HCT116 (cell line): ENCODE data around the gene RHOG. TPM values are rescaled to one million over a fixed set of nuclear protein-coding genes. Genes with fewer than 3 reads are reported as not detected.

Experiments used
- ATAC-seq: fragments of 200-7000 bp; cut with Tn5 transposase; 2 replicates; pipeline ENCODE4 v1.9.1; 2020; ENCODE audit warnings: mild to moderate bottlenecking, moderate library complexity
- Bru-seq: library from RNA; stranded (reverse); fragments of 400-500 nt; gene quantifications from one replicate; lab custom pipeline; 2021; lab: Mats Ljungman, UMichigan
- BruChase-seq, 2 experiments: library from RNA; stranded (reverse); fragments of 400-500 nt; gene quantifications; one replicate each; lab custom pipeline; 2021; lab: Mats Ljungman, UMichigan
- BruUV-seq: library from RNA; stranded (reverse); fragments of 400-500 nt; replicated peaks from 2 replicates; lab custom pipeline; 2021; lab: Mats Ljungman, UMichigan
- CTCF ChIA-PET: fragments of 300-600 bp; sonication (Branson Sonifier 250); formaldehyde crosslinking; loops from one replicate; lab custom pipeline; 2021; ENCODE audit warnings: antibody characterized with exemption; lab: Charles Lee
- POLR2A ChIA-PET: fragments of 300-600, 350-600 bp; sonication (Branson Sonifier 250); formaldehyde crosslinking; loops from one replicate; lab custom pipeline; 2021; ENCODE audit warnings: antibody characterized with exemption; lab: Charles Lee
- RAD21 ChIA-PET, 2 experiments: fragments of 300-600 bp; sonication (Branson Sonifier 250); formaldehyde crosslinking; loops; one replicate each; lab custom pipeline; 2023; ENCODE audit warnings: low total read pairs in 2 of 2; ENCODE audit not compliant: uncharacterized antibody in 2 of 2, unreplicated experiment in 2 of 2, low non-redundant PET in 1 of 2; lab: Charles Lee
- DNase-seq: peaks from one replicate; pipeline ENCODE4 v3.0.0-alpha.2; 2010; ENCODE audit warnings: low read depth, low spot score
- H2AFZ ChIP-seq: fragments of 200-600 bp; shearing (Covaris generic), sonication (generic); 2 replicates; pipeline ENCODE4 v1.6.1; 2017; ENCODE audit warnings: low read depth, mixed run types, mixed read lengths, antibody characterized with exemption, low read length; ENCODE audit not compliant: poor library complexity, severe bottlenecking
- H3K27ac ChIP-seq: 2 replicates; pipeline ENCODE4 v1.5.1; 2012; ENCODE audit warnings: low read depth, low read length
- H3K27me3 ChIP-seq: fragments of 200-600 bp; sonication (generic); 2 replicates; pipeline ENCODE4 v1.6.1; 2016; ENCODE audit warnings: mixed run types, low read length, mixed read lengths; ENCODE audit not compliant: insufficient read depth
- H3K36me3 ChIP-seq, 2 experiments: fragments of 200-500 bp in 1 of 2; fragments of 200-600 bp in 1 of 2; sonication (Bioruptor generic) in 1 of 2; sonication (generic) in 1 of 2; 2 replicates each; pipeline versions ENCODE4 v1.5.1 to v1.6.1; 2014 to 2016; ENCODE audit warnings: low read length in 2 of 2, inconsistent platforms in 1 of 2, mixed read lengths in 1 of 2, mixed run types in 1 of 2; ENCODE audit not compliant: insufficient read depth in 2 of 2, control insufficient read depth in 1 of 2
- H3K4me1 ChIP-seq, 2 experiments: fragments of 200-600 bp in 1 of 2; sonication (generic) in 1 of 2; 2 replicates each; pipeline versions ENCODE4 v1.5.1 to v1.6.1; 2012 to 2017; ENCODE audit warnings: low read length in 2 of 2, inconsistent platforms in 1 of 2, mild to moderate bottlenecking in 1 of 2, mixed read lengths in 1 of 2, mixed run types in 1 of 2, moderate library complexity in 1 of 2; ENCODE audit not compliant: insufficient read depth in 2 of 2, control insufficient read depth in 1 of 2
- H3K4me2 ChIP-seq: fragments of 200-600 bp; sonication (generic); 2 replicates; pipeline ENCODE4 v1.6.1; 2017; ENCODE audit warnings: mixed run types, low read length, mixed read lengths
- H3K4me3 ChIP-seq, 2 experiments: fragments of 200-600 bp in 1 of 2; sonication (generic) in 1 of 2; replicated peaks in 1 of 2; 2 replicates each; pipeline ENCODE4 v1.5.1; 2011 to 2016; ENCODE audit warnings: low read length in 2 of 2, control low read depth in 1 of 2, low read depth in 1 of 2, mild to moderate bottlenecking in 1 of 2, mixed read lengths in 1 of 2, mixed run types in 1 of 2
- H3K79me2 ChIP-seq: fragments of 200-600 bp; sonication (generic); 2 replicates; pipeline ENCODE4 v1.6.1; 2017; ENCODE audit warnings: mild to moderate bottlenecking, mixed run types, low read length, moderate library complexity, mixed read lengths; ENCODE audit not compliant: insufficient read depth
- H3K9ac ChIP-seq: fragments of 200-600 bp; sonication (generic); 2 replicates; pipeline ENCODE4 v1.6.1; 2016; ENCODE audit warnings: low read length, mixed read lengths
- H3K9me2 ChIP-seq: fragments of 200-600 bp; sonication (generic), shearing (Covaris generic); 2 replicates; pipeline ENCODE4 v1.6.1; 2017; ENCODE audit warnings: mixed run types, mild to moderate bottlenecking, moderate library complexity; ENCODE audit not compliant: insufficient read depth
- H3K9me3 ChIP-seq, 2 experiments: fragments of 200-500 bp in 1 of 2; fragments of 200-600 bp in 1 of 2; sonication (Bioruptor generic) in 1 of 2; sonication (generic) in 1 of 2; 2 replicates each; pipeline ENCODE4 v1.6.1; 2014 to 2017; ENCODE audit warnings: low read length in 2 of 2, mixed read lengths in 2 of 2, inconsistent platforms in 1 of 2, low read depth in 1 of 2, mild to moderate bottlenecking in 1 of 2, mixed run types in 1 of 2, moderate library complexity in 1 of 2; ENCODE audit not compliant: control insufficient read depth in 1 of 2, insufficient read depth in 1 of 2
- H4K20me1 ChIP-seq: fragments of 200-600 bp; sonication (generic), shearing (Covaris generic); 2 replicates; pipeline ENCODE4 v1.6.1; 2017; ENCODE audit warnings: mixed run types, mild to moderate bottlenecking, moderate library complexity; ENCODE audit not compliant: insufficient read depth
- CBX3 ChIP-seq: IDR thresholded peaks from 2 replicates; pipeline ENCODE4 v1.6.1; 2012; ENCODE audit warnings: low read depth
- CEBPB ChIP-seq: IDR thresholded peaks from 2 replicates; pipeline ENCODE4 v1.6.1; 2012; ENCODE audit warnings: low read depth
- CTCF ChIP-seq, 3 experiments: fragments of 200-600 bp in 1 of 3; sonication (generic) in 1 of 3; IDR thresholded peaks in 2 of 3; conservative IDR thresholded peaks in 1 of 3; 2 replicates each; pipeline ENCODE4 v1.5.1; 2012 to 2017; ENCODE audit warnings: low read depth in 2 of 3, low read length in 2 of 3, antibody characterized with exemption in 1 of 3, borderline replicate concordance in 1 of 3, control low read depth in 1 of 3, mild to moderate bottlenecking in 1 of 3, mixed read lengths in 1 of 3, mixed run types in 1 of 3, moderate library complexity in 1 of 3; ENCODE audit not compliant: insufficient read depth in 1 of 3
- EGR1 ChIP-seq: IDR thresholded peaks from 2 replicates; pipeline ENCODE4 v1.6.1; 2012; ENCODE audit warnings: low read depth
- ELF1 ChIP-seq: IDR thresholded peaks from 2 replicates; pipeline ENCODE4 v1.6.1; 2012; ENCODE audit warnings: low read depth, borderline replicate concordance
- EZH2phosphoT487 ChIP-seq: fragments of 200-600 bp; IDR thresholded peaks from 2 replicates; pipeline ENCODE4 v1.6.1; 2018; ENCODE audit warnings: antibody characterized with exemption, borderline replicate concordance
- FOSL1 ChIP-seq: IDR thresholded peaks from 2 replicates; pipeline ENCODE4 v1.6.1; 2012; ENCODE audit warnings: low read depth
- JUND ChIP-seq: IDR thresholded peaks from 2 replicates; pipeline ENCODE4 v1.6.1; 2012
- MAX ChIP-seq: IDR thresholded peaks from 2 replicates; pipeline ENCODE4 v1.6.1; 2012
- POLR2A ChIP-seq: IDR thresholded peaks from 2 replicates; pipeline ENCODE4 v1.7.0; 2011; ENCODE audit warnings: borderline replicate concordance; ENCODE audit not compliant: insufficient read depth, insufficient read length; ENCODE audit errors: extremely low read depth
- POLR2AphosphoS5 ChIP-seq: IDR thresholded peaks from 2 replicates; pipeline ENCODE4 v1.6.1; 2011; ENCODE audit warnings: mild to moderate bottlenecking, low read depth, low read length, moderate library complexity
- SIN3A ChIP-seq: IDR thresholded peaks from 2 replicates; pipeline ENCODE4 v1.6.1; 2012; ENCODE audit warnings: low read depth
- SRF ChIP-seq: IDR thresholded peaks from 2 replicates; pipeline ENCODE4 v1.6.1; 2012; ENCODE audit warnings: low read depth
- ZBTB33 ChIP-seq: IDR thresholded peaks from 2 replicates; pipeline ENCODE4 v1.6.1; 2011; ENCODE audit warnings: mild to moderate bottlenecking, low read length, moderate library complexity; ENCODE audit not compliant: insufficient replicate concordance; ENCODE audit errors: extremely low read depth
- ZFX ChIP-seq: fragments of 450-650 bp; IDR thresholded peaks from 2 replicates; pipeline ENCODE4 v1.6.1; 2017
- intact Hi-C: fragments of 100-400 bp; cut with micrococcal nuclease; formaldehyde crosslinking; loops from 2 replicates; pipeline ENCODE4 v1.10.0; 2022
- long read RNA-seq: library from polyadenylated mRNA; unstranded; transcript quantifications from one replicate; pipeline ENCODE4 v2.0.0, GENCODE V29; 2021; ENCODE audit not compliant: unreplicated experiment
- polyA plus RNA-seq: library from polyadenylated mRNA; unstranded; fragments of >200 nt; gene quantifications from 2 replicates; pipeline ENCODE4 v1.2.1, GENCODE V29; 2012; ENCODE audit warnings: missing spikeins
- total RNA-seq: library from RNA; stranded (reverse); gene quantifications from one replicate; pipeline ENCODE4 v1.2.1, GENCODE V29; 2021; ENCODE audit not compliant: unreplicated experiment

RHOG gene
- total RNA-seq = 49.1 TPM
- 57.6 and 69.9 TPM in 2 replicates for polyA plus RNA-seq
- percentile 76 among the genes with signal in this experiment for Bru-seq, nascent RNA
- BruChase-seq, experiment 1, labeled RNA remaining after a 6-hour chase = percentile 58 among the genes with signal in this experiment
- percentile 68 among the genes with signal in this experiment for BruChase-seq, experiment 2, labeled RNA remaining after a 2-hour chase
- long read RNA-seq, transcript RHOG-201 (2 exons, 1,319 nt) = major isoform, 17 of 39 reads
- long read RNA-seq, partial matches to known transcripts = 21 of 39 reads
- long read RNA-seq, other reads (novel, unspliced or antisense) = 0 of 39 reads

GRCh38 chr11:3840870-3841425, at the start of gene RHOG:
RHOG (minus strand) TSS chr11:3840959; CDS start chr11:3828138, 12,821 bp downstream.
- H4K20me1 ChIP-seq = no peaks in the 10 kb centered on the region
- CTCF ChIA-PET = interaction anchor here (0.6 to 2.7 kb wide), 14 partner anchors 9 to 432 kb away, joined by 3 to 54 read pairs (median 4); partner anchors contain the start of gene STIM1
- H2AFZ ChIP-seq = peak within 1 kb of the TSS; percentile 84
- no peaks in the 10 kb centered on the region for H3K9me2 ChIP-seq
- peak within 1 kb of the TSS; percentile 83 for H3K9ac ChIP-seq
- peaks cover 12 to 40% of the 10 kb centered on the region in 2 experiments for H3K4me1 ChIP-seq
- H3K27ac ChIP-seq = peak within 1 kb of the TSS; percentile 72
- peak; percentile 82 for TF ChIP-seq POLR2AphosphoS5
- TF ChIP-seq SIN3A = peak; percentile 60
- no peak for TF ChIP-seq EZH2phosphoT487
- TF ChIP-seq JUND = no peak
- peak; percentile 31; the same call in 1 of the 2 replicates for TF ChIP-seq EGR1
- TF ChIP-seq, all 23 proteins: peak for 3
- peak within 1 kb of the TSS; percentile 92 for H3K4me2 ChIP-seq
- H3K27me3 ChIP-seq = no peaks in the 10 kb centered on the region
- DNase-seq = no peak
- peaks cover 0 to 5% of the 10 kb centered on the region in 2 experiments; a peak in 1 of 4 replicates for H3K36me3 ChIP-seq
- ChIA-PET POLR2A (interaction anchor here (0.7 to 1.8 kb wide), 4 partner anchors 13 to 232 kb away, joined by 3 to 4 read pairs (median 4); partner anchors contain the start of gene STIM1), RAD21 (interaction anchor here (0.6 to 1.1 kb wide), 5 partner anchors 13 to 232 kb away, joined by 3 to 7 read pairs (median 3); no protein-coding TSS in a partner anchor)
- BruUV-seq = no TSS peak
- peak within 1 kb of the TSS; percentile 67 to 78 for H3K4me3 ChIP-seq
- peaks cover 44% of the 10 kb centered on the region for H3K79me2 ChIP-seq
- intact Hi-C loops = no loop called here
- no peaks in the 10 kb centered on the region for H3K9me3 ChIP-seq
- peak; percentile 77 for ATAC-seq

GRCh38 chr11:3890014-3890413, 49.3 kb upstream of the RHOG start:
- no peak overlapping the region for H3K9ac ChIP-seq
- H3K79me2 ChIP-seq = peaks cover 3% of the 10 kb centered on the region; the same call in 1 of the 2 replicates
- H4K20me1 ChIP-seq = no peaks in the 10 kb centered on the region
- ChIA-PET POLR2A (no interaction called here), CTCF (no interaction called here), RAD21 (no interaction called here)
- H2AFZ ChIP-seq = no peak overlapping the region
- no TSS peak for BruUV-seq
- no peak overlapping the region for H3K27ac ChIP-seq
- ATAC-seq (no peak), DNase-seq (no peak)
- H3K4me3 ChIP-seq = no peak overlapping the region
- no peaks in the 10 kb centered on the region for H3K9me3 ChIP-seq
- no peaks in the 10 kb centered on the region for H3K9me2 ChIP-seq
- H3K4me1 ChIP-seq = peaks cover 11 to 12% of the 10 kb centered on the region in 2 experiments; a peak in 3 of 4 replicates
- H3K4me2 ChIP-seq = no peak overlapping the region
- intact Hi-C loops = no loop called here
- H3K36me3 ChIP-seq = no peaks in the 10 kb centered on the region
- H3K27me3 ChIP-seq = no peaks in the 10 kb centered on the region
- TF ChIP-seq ZBTB33 (no peak), CEBPB (no peak), MAX (no peak), ZFX (no peak), SRF (no peak), EZH2phosphoT487 (no peak), ELF1 (no peak), FOSL1 (no peak), CBX3 (no peak), POLR2A (no peak), CTCF (IDR thresholded peaks at IDR 0.05 in 2 of 3, conservative IDR thresholded peaks at IDR 0.05 in 1 of 3; ENCODE audit: borderline replicate concordance in 1 of 3, insufficient read depth in 1 of 3, low read depth in 2 of 3, low read length in 2 of 3) (no peak)
